Glomerular visceral epithelial cell (primary cell): ENCODE results near the gene KLHL41.
A peak's percentile ranks its signal among the peaks of the same experiment; 100 is the strongest.
"Not testable (repeated sequence)": the region's sequence is repeated elsewhere in the genome, so short reads cannot be mapped to it uniquely, and the experiment has no call there.

Source experiments
- DNase-seq: peaks from one replicate; pipeline ENCODE4 v3.0.0-alpha.2; 2016; ENCODE audit errors: extremely low spot score

KLHL41 gene

GRCh38 chr2:169572821-169573159 is 63.3 kb downstream of the KLHL41 start:
- DNase-seq = no peak

GRCh38 chr2:169573160-169573973 is 63.9 kb downstream of the KLHL41 start, which contains the start of gene FASTKD1:
FASTKD1 (minus strand) TSS chr2:169573865; CDS start chr2:169572029, 1,836 bp downstream.
- DNase-seq = peak; percentile 87

- DNase-seq = no peak
These were observed 64.4 kb downstream of the KLHL41 start for GRCh38 chr2:169573974-169574299.

- not testable (repeated sequence) for DNase-seq
These were observed 65.0 kb downstream of the KLHL41 start for GRCh38 chr2:169574539-169574938.

GRCh38 chr2:169575264-169575663 is 65.8 kb downstream of the KLHL41 start:
- not testable (repeated sequence) for DNase-seq
